SK-N-SH (cell line): ENCODE results near the gene CRISPLD2. TPM values are rescaled to one million over a fixed set of nuclear protein-coding genes. Genes with fewer than 3 reads are reported as not detected.

Experiments
- CTCF ChIA-PET: fragments of 300-600, 350-600 bp; formaldehyde crosslinking; extraction: SDS; loops from one replicate; lab custom pipeline; 2021; lab: Yijun Ruan, JAX
- POLR2A ChIA-PET: fragments of 350-600 bp; sonication (Branson Sonifier 250); formaldehyde crosslinking; extraction: SDS; loops from one replicate; lab custom pipeline; 2020; ENCODE audit warnings: antibody characterized with exemption, inconsistent platforms; lab: Yijun Ruan, JAX
- DNase-seq: peaks from one replicate; pipeline ENCODE4 v3.0.0; 2012
- H2AFZ ChIP-seq: fragments of 200-600 bp; sonication (generic); 2 replicates; pipeline ENCODE4 v1.8.1; 2016; ENCODE audit warnings: antibody characterized with exemption, mild to moderate bottlenecking, low read depth
- H3F3A ChIP-seq: fragments of 200-600 bp; sonication (generic); replicated peaks from 2 replicates; pipeline ENCODE3; 2016; ENCODE audit warnings: antibody characterized with exemption, mild to moderate bottlenecking; ENCODE audit not compliant: insufficient read depth
- H3K27ac ChIP-seq, 2 experiments: fragments of 200-500 bp in 1 of 2; fragments of 200-600 bp in 1 of 2; sonication (Bioruptor generic) in 1 of 2; sonication (generic), shearing (Covaris generic) in 1 of 2; 2 replicates each; pipeline versions ENCODE4 v1.5.1 to v1.6.1; 2014 to 2016; ENCODE audit warnings: low read depth in 2 of 2, inconsistent platforms in 1 of 2, low read length in 1 of 2, mild to moderate bottlenecking in 1 of 2, mixed read lengths in 1 of 2
- H3K27me3 ChIP-seq: fragments of 200-600 bp; sonication (generic), shearing (Covaris generic); 2 replicates; pipeline ENCODE4 v1.6.1; 2016; ENCODE audit warnings: mixed run types; ENCODE audit not compliant: insufficient read depth
- H3K36me3 ChIP-seq, 2 experiments: fragments of 200-500 bp in 1 of 2; fragments of 200-600 bp in 1 of 2; sonication (Bioruptor generic) in 1 of 2; sonication (generic) in 1 of 2; replicated peaks in 1 of 2; 2 replicates each; pipeline versions ENCODE3 to v1.5.1; 2014 to 2016; ENCODE audit warnings: low read length in 1 of 2, mild to moderate bottlenecking in 1 of 2; ENCODE audit not compliant: insufficient read depth in 2 of 2, control insufficient read depth in 1 of 2
- H3K4me1 ChIP-seq, 2 experiments: fragments of 200-500 bp in 1 of 2; fragments of 200-600 bp in 1 of 2; sonication (Bioruptor generic) in 1 of 2; sonication (generic), shearing (Covaris generic) in 1 of 2; 2 replicates each; pipeline versions ENCODE4 v1.5.1 to v1.6.1; 2014 to 2016; ENCODE audit warnings: low read depth in 1 of 2, low read length in 1 of 2, mixed run types in 1 of 2; ENCODE audit not compliant: insufficient read depth in 2 of 2, control insufficient read depth in 1 of 2
- H3K4me2 ChIP-seq: fragments of 200-600 bp; sonication (generic), shearing (Covaris generic); 2 replicates; pipeline ENCODE4 v1.6.1; 2017; ENCODE audit warnings: mixed run types
- H3K4me3 ChIP-seq, 2 experiments: fragments of 200-500 bp in 1 of 2; fragments of 200-600 bp in 1 of 2; sonication (Bioruptor generic) in 1 of 2; sonication (generic), shearing (Covaris generic) in 1 of 2; 2 replicates each; pipeline versions ENCODE4 v1.5.1 to v1.8.1; 2014 to 2016; ENCODE audit warnings: low read depth in 2 of 2, inconsistent platforms in 1 of 2, low read length in 1 of 2, mild to moderate bottlenecking in 1 of 2, mixed read lengths in 1 of 2, moderate library complexity in 1 of 2
- H3K79me2 ChIP-seq: fragments of 200-600 bp; sonication (generic); 2 replicates; pipeline ENCODE4 v1.8.1; 2017; ENCODE audit warnings: mild to moderate bottlenecking; ENCODE audit not compliant: insufficient read depth
- H3K9ac ChIP-seq: fragments of 200-600 bp; sonication (generic); 2 replicates; pipeline ENCODE4 v1.6.1; 2017; ENCODE audit warnings: mixed run types
- H3K9me2 ChIP-seq: fragments of 200-600 bp; sonication (generic); 2 replicates; pipeline ENCODE4 v1.6.1; 2017; ENCODE audit warnings: mixed run types
- H3K9me3 ChIP-seq: fragments of 200-600 bp; sonication (generic); 2 replicates; pipeline ENCODE4 v1.6.1; 2017; ENCODE audit warnings: mixed run types, mild to moderate bottlenecking, moderate library complexity
- H4K20me1 ChIP-seq: fragments of 200-600 bp; sonication (generic); 2 replicates; pipeline ENCODE4 v1.6.1; 2017; ENCODE audit warnings: mild to moderate bottlenecking, mixed run types; ENCODE audit not compliant: insufficient read depth
- ELF1 ChIP-seq: IDR thresholded peaks from 2 replicates; pipeline ENCODE4 v1.4.0; 2012
- EZH2phosphoT487 ChIP-seq: fragments of 200-600 bp; sonication (generic); IDR thresholded peaks from 2 replicates; pipeline ENCODE4 v1.6.1; 2017; ENCODE audit warnings: low read depth, mixed run types, mild to moderate bottlenecking, antibody characterized with exemption, moderate library complexity, borderline replicate concordance
- GABPA ChIP-seq: IDR thresholded peaks from 2 replicates; pipeline ENCODE4 v1.4.0; 2012; ENCODE audit warnings: low read depth, mild to moderate bottlenecking
- IRF3 ChIP-seq: fragments of 150-350 bp; IDR thresholded peaks from 2 replicates; pipeline ENCODE4 v1.6.1; 2016; ENCODE audit warnings: mild to moderate bottlenecking, low read depth, low read length
- JUND ChIP-seq: IDR thresholded peaks from 2 replicates; pipeline ENCODE4 v1.4.0; 2012
- MAX ChIP-seq: IDR thresholded peaks from 2 replicates; pipeline ENCODE4 v1.4.0; 2012; ENCODE audit warnings: low read depth
- MEF2A ChIP-seq: IDR thresholded peaks from 2 replicates; pipeline ENCODE4 v1.4.0; 2012; ENCODE audit warnings: low read depth, borderline replicate concordance
- MXI1 ChIP-seq: IDR thresholded peaks from 2 replicates; pipeline ENCODE4 v1.6.1; 2012; ENCODE audit warnings: mild to moderate bottlenecking, low read depth, low read length, improper control_type of control experiment
- PBX3 ChIP-seq: IDR thresholded peaks from 2 replicates; pipeline ENCODE4; 2012
- RCOR1 ChIP-seq: fragments of 150-350 bp; IDR thresholded peaks from 2 replicates; pipeline ENCODE4 v1.6.1; 2017; ENCODE audit warnings: antibody characterized with exemption, low read length
- RFX5 ChIP-seq: IDR thresholded peaks from 2 replicates; pipeline ENCODE4 v1.6.1; 2012; ENCODE audit warnings: mild to moderate bottlenecking, improper control_type of control experiment, low read length
- SMC3 ChIP-seq: IDR thresholded peaks from 2 replicates; pipeline ENCODE4 v1.6.1; 2012; ENCODE audit warnings: low read depth, low read length, improper control_type of control experiment
- USF2 ChIP-seq: fragments of 150-350 bp; IDR thresholded peaks from 2 replicates; pipeline ENCODE4 v1.6.1; 2017; ENCODE audit warnings: antibody characterized with exemption, low read length, low read depth, borderline replicate concordance
- YY1 ChIP-seq: IDR thresholded peaks from 2 replicates; pipeline ENCODE4 v1.4.0; 2012; ENCODE audit warnings: low read depth, mild to moderate bottlenecking
- ZBTB33 ChIP-seq: IDR thresholded peaks from 2 replicates; pipeline ENCODE4 v1.4.0; 2012; ENCODE audit warnings: low read depth, borderline replicate concordance
- WGBS: methylation state at CpG from one replicate; pipeline ENCODE4 v1.1.6; 2017; ENCODE audit warnings: low lambda C conversion rate; 5-methylcytosine and 5-hydroxymethylcytosine counted together
- polyA plus RNA-seq, 3 experiments: library from polyadenylated mRNA; depleted of rRNA; stranded (reverse); fragments of >200 nt; gene quantifications; 2 replicates each; pipeline ENCODE4 v1.2.3, GENCODE V29; 2012

Gene CRISPLD2
- polyA plus RNA-seq, 1 of the 3 experiments (the other 2 are of a cell fraction) = 6.3 TPM

- H2AFZ ChIP-seq = no peak overlapping the region
- no peaks in the 10 kb centered on the region for H3F3A ChIP-seq
- no peak for TF ChIP-seq YY1
- TF ChIP-seq EZH2phosphoT487 = no peak
- TF ChIP-seq MAX = no peak
- no peak for TF ChIP-seq IRF3
- TF ChIP-seq GABPA = no peak
- TF ChIP-seq SMC3 = no peak
- no peak for TF ChIP-seq USF2
- TF ChIP-seq ELF1 = no peak
- TF ChIP-seq RFX5 = no peak
- no peak for TF ChIP-seq MXI1
- TF ChIP-seq MEF2A = no peak
- no peak for TF ChIP-seq ZBTB33
- no peak for TF ChIP-seq PBX3
- TF ChIP-seq JUND = no peak
- TF ChIP-seq RCOR1 = no peak
- H3K27me3 ChIP-seq = no peaks in the 10 kb centered on the region
- no peaks in the 10 kb centered on the region for H3K9me3 ChIP-seq
- no peak for DNase-seq
- no peaks in the 10 kb centered on the region for H3K36me3 ChIP-seq
- CTCF ChIA-PET = interaction anchor here (1.5 kb wide), 1 partner anchor 15 kb away, joined by 3 read pairs; no protein-coding TSS in a partner anchor
- POLR2A ChIA-PET = interaction anchor here (0.6 kb wide), 1 partner anchor 141 kb away, joined by 3 read pairs; no protein-coding TSS in a partner anchor
- no peak overlapping the region for H3K27ac ChIP-seq
- H3K4me1 ChIP-seq = no peaks in the 10 kb centered on the region
- no peaks in the 10 kb centered on the region for H3K79me2 ChIP-seq
- 93% methylated on average over 6 of the region's 6 CpGs for WGBS
- no peak overlapping the region for H3K4me3 ChIP-seq
- H3K9me2 ChIP-seq = no peaks in the 10 kb centered on the region
- no peak overlapping the region for H3K9ac ChIP-seq
- H4K20me1 ChIP-seq = no peaks in the 10 kb centered on the region
- H3K4me2 ChIP-seq = no peak overlapping the region
These were observed 30.0 kb downstream of the CRISPLD2 start for GRCh38 chr16:84849751-84850150.
